Ishikawa (cell line): Measurements from ENCODE around the gene BAZ1A.

Source experiments
- CREB1 ChIP-seq: IDR thresholded peaks from 2 replicates; pipeline ENCODE4 v1.6.1; 2012; ENCODE audit warnings: low read depth
- EGR1 ChIP-seq: IDR thresholded peaks from 2 replicates; pipeline ENCODE4 v1.6.1; 2012
- FOXM1 ChIP-seq: IDR thresholded peaks from 2 replicates; pipeline ENCODE4 v1.6.1; 2012; ENCODE audit warnings: low read depth, borderline replicate concordance
- TAF1 ChIP-seq: IDR thresholded peaks from 2 replicates; pipeline ENCODE4 v1.6.1; 2012; ENCODE audit warnings: low read depth, mild to moderate bottlenecking
- TEAD4 ChIP-seq: IDR thresholded peaks from 2 replicates; pipeline ENCODE4 v1.6.1; 2012
- TF ChIP-seq, protein P1 (sequence below): IDR thresholded peaks from 2 replicates; pipeline ENCODE4 v1.6.1; 2012

DNA sequence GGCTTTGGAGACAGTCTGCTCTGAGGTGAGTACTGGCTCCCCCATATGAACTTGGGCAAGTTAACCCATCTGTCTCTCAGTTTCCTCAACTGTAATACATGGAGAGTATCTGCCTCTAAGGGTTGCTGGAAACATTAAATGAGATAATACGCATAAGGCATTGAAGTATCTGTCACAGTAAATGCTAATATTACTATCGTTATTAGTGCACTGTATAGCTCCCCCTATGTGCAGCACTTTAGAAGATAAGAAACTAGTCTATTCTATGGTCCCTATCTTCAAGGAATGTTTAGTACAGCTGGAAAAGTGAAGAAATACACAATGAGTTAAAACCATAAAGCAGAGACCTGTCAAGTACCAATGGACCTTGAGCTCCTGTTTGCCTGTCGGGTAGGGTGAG is 109.1 kb downstream of the BAZ1A start:
- TF ChIP-seq EGR1 (no peak), FOXM1 (no peak), TAF1 (no peak), CREB1 (no peak), TEAD4 (no peak)
- TF ChIP-seq, protein P1, sequence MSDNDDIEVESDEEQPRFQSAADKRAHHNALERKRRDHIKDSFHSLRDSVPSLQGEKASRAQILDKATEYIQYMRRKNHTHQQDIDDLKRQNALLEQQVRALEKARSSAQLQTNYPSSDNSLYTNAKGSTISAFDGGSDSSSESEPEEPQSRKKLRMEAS: no peak
